HEK293 (cell line): ENCODE data around the gene CLCF1.

ENCODE experiments used
- CTCF ChIA-PET: fragments of 350-600 bp; formaldehyde crosslinking; extraction: SDS; loops from one replicate; lab custom pipeline; 2021; ENCODE audit warnings: antibody characterized with exemption; lab: Yijun Ruan, JAX
- POLR2A ChIA-PET: fragments of 300-600 bp; formaldehyde crosslinking; extraction: SDS; loops from one replicate; lab custom pipeline; 2020; ENCODE audit warnings: antibody characterized with exemption, inconsistent platforms; lab: Yijun Ruan, JAX
- H3K27ac ChIP-seq: fragments of 200-500 bp; sonication (Bioruptor generic); 2 replicates; pipeline ENCODE4 v1.5.1; 2014; ENCODE audit warnings: low read depth, low read length, control low read depth, inconsistent platforms; ENCODE audit errors: extremely low read depth
- H3K36me3 ChIP-seq, 2 experiments: fragments of 200-500 bp in 1 of 2; sonication (Bioruptor generic) in 1 of 2; 1 replicate in 1 of 2; 2 replicates in 1 of 2; pipeline ENCODE4 v1.5.1; 2014 to 2017; ENCODE audit warnings: inconsistent platforms in 2 of 2, low read length in 2 of 2; ENCODE audit not compliant: control insufficient read depth in 2 of 2, insufficient read depth in 1 of 2
- H3K4me1 ChIP-seq: fragments of 200-500 bp; sonication (Bioruptor generic); 2 replicates; pipeline ENCODE4 v1.5.1; 2014; ENCODE audit warnings: mild to moderate bottlenecking, low read length, inconsistent platforms; ENCODE audit not compliant: control insufficient read depth, insufficient read depth
- H3K4me3 ChIP-seq: 2 replicates; pipeline ENCODE4 v1.5.1; 2011; ENCODE audit warnings: low read depth, mild to moderate bottlenecking, control low read depth, low read length, moderate library complexity
- H3K9me3 ChIP-seq: fragments of 200-500 bp; sonication (Bioruptor generic); 2 replicates; pipeline ENCODE4 v1.5.1; 2014; ENCODE audit warnings: low read depth, low read length, inconsistent platforms; ENCODE audit not compliant: control insufficient read depth, insufficient read depth
- AEBP2 ChIP-seq: fragments of 450-650 bp; formaldehyde crosslinking; IDR thresholded peaks from 2 replicates; pipeline ENCODE4 v1.5.1; 2016; ENCODE audit warnings: missing biosample characterization, missing genetic modification characterization, borderline replicate concordance
- ZBTB7A ChIP-seq: fragments of 450-650 bp; formaldehyde crosslinking; IDR thresholded peaks from 2 replicates; pipeline ENCODE4 v1.5.1; 2016; ENCODE audit warnings: low read depth, missing biosample characterization, missing genetic modification characterization
- ZNF121 ChIP-seq: fragments of 450-650 bp; formaldehyde crosslinking; IDR thresholded peaks from 2 replicates; pipeline ENCODE4 v1.5.1; 2016; ENCODE audit warnings: missing biosample characterization, missing genetic modification characterization
- ZNF132 ChIP-seq: fragments of 450-650 bp; formaldehyde crosslinking; IDR thresholded peaks from 2 replicates; pipeline ENCODE4 v1.5.1; 2017; ENCODE audit warnings: missing biosample characterization, missing genetic modification characterization, borderline replicate concordance
- ZNF26 ChIP-seq: fragments of 450-650 bp; formaldehyde crosslinking; IDR thresholded peaks from 2 replicates; pipeline ENCODE4 v1.5.1; 2016; ENCODE audit warnings: missing biosample characterization, missing genetic modification characterization
- ZNF280D ChIP-seq: fragments of 450-650 bp; formaldehyde crosslinking; IDR thresholded peaks from 2 replicates; pipeline ENCODE4 v1.5.1; 2016; ENCODE audit warnings: missing biosample characterization, missing genetic modification characterization
- ZNF335 ChIP-seq: fragments of 450-650 bp; formaldehyde crosslinking; conservative IDR thresholded peaks from 2 replicates; pipeline ENCODE4 v1.5.1; 2016; ENCODE audit warnings: missing biosample characterization, missing genetic modification characterization
- ZNF510 ChIP-seq: fragments of 450-650 bp; formaldehyde crosslinking; IDR thresholded peaks from 2 replicates; pipeline ENCODE4 v1.5.1; 2018; ENCODE audit warnings: mild to moderate bottlenecking, missing genetic modification characterization, missing biosample characterization; ENCODE audit not compliant: insufficient replicate concordance
- ZNF621 ChIP-seq: fragments of 450-650 bp; formaldehyde crosslinking; IDR thresholded peaks from 2 replicates; pipeline ENCODE4 v1.5.1; 2017; ENCODE audit warnings: missing biosample characterization, missing genetic modification characterization
- TF ChIP-seq, protein P1 (sequence below): fragments of 450-650 bp; formaldehyde crosslinking; IDR thresholded peaks from 2 replicates; pipeline ENCODE4; 2016; ENCODE audit warnings: missing biosample characterization, missing genetic modification characterization
- TF ChIP-seq, protein P2 (sequence below): sonication (generic); formaldehyde crosslinking; IDR thresholded peaks from 2 replicates; pipeline ENCODE4 v1.8.1; 2022; ENCODE audit warnings: mild to moderate bottlenecking, moderate library complexity, missing genetic modification reagents
- TF ChIP-seq, protein P3 (sequence below): fragments of 450-650 bp; formaldehyde crosslinking; IDR thresholded peaks from 2 replicates; pipeline ENCODE4 v1.5.0; 2017; ENCODE audit warnings: missing biosample characterization, missing genetic modification characterization, borderline replicate concordance
- TF ChIP-seq, protein P4 (sequence below): fragments of 450-650 bp; formaldehyde crosslinking; IDR thresholded peaks from 2 replicates; pipeline ENCODE4 v1.5.1; 2016; ENCODE audit warnings: missing biosample characterization, missing genetic modification characterization, low read depth

CLCF1 gene

GRCh38 chr11:67316882-67317204, 56.6 kb downstream of the CLCF1 start:
- H3K9me3 ChIP-seq: no peaks in the 10 kb centered on the region
- H3K4me1 ChIP-seq: no peaks in the 10 kb centered on the region
- H3K27ac ChIP-seq: peak overlapping the region; percentile 79; the same call in 1 of the 2 replicates
- H3K4me3 ChIP-seq: peak overlapping the region; percentile 75
- H3K36me3 ChIP-seq: peaks cover 0 to 9% of the 10 kb centered on the region in 2 experiments; a peak in 1 of 3 replicates
- TF ChIP-seq, protein P1, sequence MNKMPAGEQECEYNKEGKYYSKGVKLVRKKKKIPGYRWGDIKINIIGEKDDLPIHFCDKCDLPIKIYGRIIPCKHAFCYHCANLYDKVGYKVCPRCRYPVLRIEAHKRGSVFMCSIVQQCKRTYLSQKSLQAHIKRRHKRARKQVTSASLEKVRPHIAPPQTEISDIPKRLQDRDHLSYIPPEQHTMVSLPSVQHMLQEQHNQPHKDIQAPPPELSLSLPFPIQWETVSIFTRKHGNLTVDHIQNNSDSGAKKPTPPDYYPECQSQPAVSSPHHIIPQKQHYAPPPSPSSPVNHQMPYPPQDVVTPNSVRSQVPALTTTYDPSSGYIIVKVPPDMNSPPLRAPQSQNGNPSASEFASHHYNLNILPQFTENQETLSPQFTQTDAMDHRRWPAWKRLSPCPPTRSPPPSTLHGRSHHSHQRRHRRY: no peak
- peak; percentile 93 for TF ChIP-seq ZNF121
- peak; percentile 40 for TF ChIP-seq ZNF335 (tag by site-specific recombination)
- ChIA-PET POLR2A (interaction anchor here (0.6 to 2.6 kb wide), 20 partner anchors 13 to 479 kb away, joined by 3 to 32 read pairs (median 5); partner anchors contain the start of genes AIP, ANKRD13D, GRK2 and KDM2A), CTCF (interaction anchor here (0.6 to 11.2 kb wide), 28 partner anchors 12 to 798 kb away, joined by 3 to 104 read pairs (median 4); partner anchors contain the start of genes ANKRD13D, GRK2 and SSH3)

- H3K9me3 ChIP-seq: no peaks in the 10 kb centered on the region
- TF ChIP-seq ZNF510 (no peak), ZNF621 (no peak), AEBP2 (no peak), ZNF280D (tag by site-specific recombination) (no peak), ZNF26 (no peak), ZBTB7A (tag by site-specific recombination) (no peak), ZNF132 (tag by site-specific recombination) (no peak)
- TF ChIP-seq, protein P2, sequence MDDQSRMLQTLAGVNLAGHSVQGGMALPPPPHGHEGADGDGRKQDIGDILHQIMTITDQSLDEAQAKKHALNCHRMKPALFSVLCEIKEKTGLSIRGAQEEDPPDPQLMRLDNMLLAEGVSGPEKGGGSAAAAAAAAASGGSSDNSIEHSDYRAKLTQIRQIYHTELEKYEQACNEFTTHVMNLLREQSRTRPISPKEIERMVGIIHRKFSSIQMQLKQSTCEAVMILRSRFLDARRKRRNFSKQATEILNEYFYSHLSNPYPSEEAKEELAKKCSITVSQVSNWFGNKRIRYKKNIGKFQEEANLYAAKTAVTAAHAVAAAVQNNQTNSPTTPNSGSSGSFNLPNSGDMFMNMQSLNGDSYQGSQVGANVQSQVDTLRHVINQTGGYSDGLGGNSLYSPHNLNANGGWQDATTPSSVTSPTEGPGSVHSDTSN (CRISPR knock-in tag): no peak
- TF ChIP-seq, protein P3, sequence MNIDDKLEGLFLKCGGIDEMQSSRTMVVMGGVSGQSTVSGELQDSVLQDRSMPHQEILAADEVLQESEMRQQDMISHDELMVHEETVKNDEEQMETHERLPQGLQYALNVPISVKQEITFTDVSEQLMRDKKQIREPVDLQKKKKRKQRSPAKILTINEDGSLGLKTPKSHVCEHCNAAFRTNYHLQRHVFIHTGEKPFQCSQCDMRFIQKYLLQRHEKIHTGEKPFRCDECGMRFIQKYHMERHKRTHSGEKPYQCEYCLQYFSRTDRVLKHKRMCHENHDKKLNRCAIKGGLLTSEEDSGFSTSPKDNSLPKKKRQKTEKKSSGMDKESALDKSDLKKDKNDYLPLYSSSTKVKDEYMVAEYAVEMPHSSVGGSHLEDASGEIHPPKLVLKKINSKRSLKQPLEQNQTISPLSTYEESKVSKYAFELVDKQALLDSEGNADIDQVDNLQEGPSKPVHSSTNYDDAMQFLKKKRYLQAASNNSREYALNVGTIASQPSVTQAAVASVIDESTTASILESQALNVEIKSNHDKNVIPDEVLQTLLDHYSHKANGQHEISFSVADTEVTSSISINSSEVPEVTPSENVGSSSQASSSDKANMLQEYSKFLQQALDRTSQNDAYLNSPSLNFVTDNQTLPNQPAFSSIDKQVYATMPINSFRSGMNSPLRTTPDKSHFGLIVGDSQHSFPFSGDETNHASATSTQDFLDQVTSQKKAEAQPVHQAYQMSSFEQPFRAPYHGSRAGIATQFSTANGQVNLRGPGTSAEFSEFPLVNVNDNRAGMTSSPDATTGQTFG (tag by site-specific recombination): no peak
- TF ChIP-seq, protein P4, sequence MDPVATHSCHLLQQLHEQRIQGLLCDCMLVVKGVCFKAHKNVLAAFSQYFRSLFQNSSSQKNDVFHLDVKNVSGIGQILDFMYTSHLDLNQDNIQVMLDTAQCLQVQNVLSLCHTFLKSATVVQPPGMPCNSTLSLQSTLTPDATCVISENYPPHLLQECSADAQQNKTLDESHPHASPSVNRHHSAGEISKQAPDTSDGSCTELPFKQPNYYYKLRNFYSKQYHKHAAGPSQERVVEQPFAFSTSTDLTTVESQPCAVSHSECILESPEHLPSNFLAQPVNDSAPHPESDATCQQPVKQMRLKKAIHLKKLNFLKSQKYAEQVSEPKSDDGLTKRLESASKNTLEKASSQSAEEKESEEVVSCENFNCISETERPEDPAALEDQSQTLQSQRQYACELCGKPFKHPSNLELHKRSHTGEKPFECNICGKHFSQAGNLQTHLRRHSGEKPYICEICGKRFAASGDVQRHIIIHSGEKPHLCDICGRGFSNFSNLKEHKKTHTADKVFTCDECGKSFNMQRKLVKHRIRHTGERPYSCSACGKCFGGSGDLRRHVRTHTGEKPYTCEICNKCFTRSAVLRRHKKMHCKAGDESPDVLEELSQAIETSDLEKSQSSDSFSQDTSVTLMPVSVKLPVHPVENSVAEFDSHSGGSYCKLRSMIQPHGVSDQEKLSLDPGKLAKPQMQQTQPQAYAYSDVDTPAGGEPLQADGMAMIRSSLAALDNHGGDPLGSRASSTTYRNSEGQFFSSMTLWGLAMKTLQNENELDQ (tag by site-specific recombination): no peak
- ChIA-PET CTCF (interaction anchor here (0.5 to 11.2 kb wide), 9 partner anchors 16 to 264 kb away, joined by 3 to 104 read pairs (median 3); no protein-coding TSS in a partner anchor), POLR2A (interaction anchor here (1.6 to 2.6 kb wide), 2 partner anchors 11 to 26 kb away, joined by 3 to 32 read pairs; partner anchors contain the start of genes ANKRD13D and SSH3)
- H3K27ac ChIP-seq: no peak overlapping the region
- peaks cover 0 to 14% of the 10 kb centered on the region in 2 experiments; a peak in 1 of 3 replicates for H3K36me3 ChIP-seq
- H3K4me1 ChIP-seq: no peaks in the 10 kb centered on the region
- no peak overlapping the region for H3K4me3 ChIP-seq
Observed at GRCh38 chr11:67315325-67315909, 58.0 kb downstream of the CLCF1 start.
